Natural killer cell (primary cell): ENCODE data around the gene KCNAB2. TPM values are rescaled to one million over a fixed set of nuclear protein-coding genes. Genes with fewer than 3 reads are reported as not detected.

ENCODE experiments used
- ATAC-seq, 3 donors: fragments of 150-1000 bp in 2 of 3; fragments of 200-7000 bp in 1 of 3; cut with Tn5 transposase; 1 replicate in 1 of 3; 2 replicates in 2 of 3; pipeline ENCODE4 v1.10.0; 2021; ENCODE audit warnings: mild to moderate bottlenecking in 2 of 3, moderate library complexity in 2 of 3
- DNase-seq, 2 donors: peaks; one replicate each; pipeline versions ENCODE4 v3.0.0 to v3.0.0-alpha.2; 2013 to 2021; ENCODE audit warnings: mixed read lengths in 1 of 2
- H3K27ac ChIP-seq: one replicate; pipeline ENCODE4 v1.5.1; 2013; ENCODE audit warnings: mild to moderate bottlenecking, low read length
- H3K27me3 ChIP-seq: one replicate; pipeline ENCODE4 v1.6.1; 2013; ENCODE audit warnings: low read length; ENCODE audit not compliant: control insufficient read depth, insufficient read depth
- H3K36me3 ChIP-seq: one replicate; pipeline ENCODE4 v1.6.1; 2013; ENCODE audit warnings: low read length; ENCODE audit not compliant: control insufficient read depth, insufficient read depth
- H3K4me1 ChIP-seq: one replicate; pipeline ENCODE4 v1.6.1; 2013; ENCODE audit warnings: low read length; ENCODE audit not compliant: control insufficient read depth, insufficient read depth
- H3K4me3 ChIP-seq: one replicate; pipeline ENCODE4 v1.5.1; 2013; ENCODE audit warnings: low read length
- H3K9me3 ChIP-seq: one replicate; pipeline ENCODE4 v1.6.1; 2013; ENCODE audit warnings: low read length; ENCODE audit not compliant: control insufficient read depth, insufficient read depth
- H3K27ac Mint-ChIP-seq, 2 donors: one replicate each; pipeline ENCODE4 v1.8.0; 2022; ENCODE audit warnings: mild to moderate bottlenecking in 2 of 2, mixed read lengths in 2 of 2, moderate library complexity in 1 of 2
- H3K27me3 Mint-ChIP-seq, 2 donors: one replicate each; pipeline ENCODE4 v1.8.0; 2022; ENCODE audit warnings: low read depth in 2 of 2, mixed read lengths in 2 of 2
- H3K36me3 Mint-ChIP-seq: one replicate; pipeline ENCODE4 v1.8.0; 2022; ENCODE audit warnings: mixed read lengths
- H3K4me1 Mint-ChIP-seq, 2 donors: one replicate each; pipeline ENCODE4 v1.8.0; 2022; ENCODE audit warnings: mixed read lengths in 2 of 2
- H3K4me3 Mint-ChIP-seq: one replicate; pipeline ENCODE4 v1.8.0; 2022; ENCODE audit warnings: mild to moderate bottlenecking, moderate library complexity, mixed read lengths
- H3K9me3 Mint-ChIP-seq, 2 donors: one replicate each; pipeline ENCODE4 v1.8.0; 2022; ENCODE audit warnings: mixed read lengths in 2 of 2
- CTCF ChIP-seq: fragments of 200-600 bp; IDR thresholded peaks from one replicate; pipeline ENCODE4 v1.8.0; 2022; ENCODE audit warnings: antibody characterized with exemption
- WGBS: methylation state at CpG from one replicate; pipeline ENCODE4 v1.1.7; 2013; ENCODE audit warnings: missing lambda C conversion rate; ENCODE audit not compliant: insufficient coverage; 5-methylcytosine and 5-hydroxymethylcytosine counted together
- intact Hi-C: fragments of 100-400 bp; cut with micrococcal nuclease; formaldehyde crosslinking; loops from one replicate; pipeline ENCODE4 v1.14.2; 2022
- total RNA-seq, 4 donors: library from RNA; stranded (reverse); fragments of 120-200 nt in 1 of 4; gene quantifications; one replicate each; pipeline versions ENCODE4 v1.2.3 to v1.2.4, GENCODE V29; 2013 to 2022

The KCNAB2 gene
- total RNA-seq, 3 donors from 2014 or later (not counting 1 experiment from before 2014, with no cell fraction given), result 387 to 749 (median 430) TPM

- Mint-ChIP-seq H3K9me3 (peaks cover 5 to 6% of the 10 kb centered on the region in 2 donors), H3K27ac (no peak overlapping the region), H3K4me1 (peaks cover 0 to 5% of the 10 kb centered on the region in 2 donors), H3K4me3 (no peak overlapping the region), H3K36me3 (peaks cover 9% of the 10 kb centered on the region), H3K27me3 (peaks cover 0 to 2% of the 10 kb centered on the region in 2 donors)
- WGBS, result 89% methylated on average over 18 of the region's 18 CpGs
- H3K9me3 ChIP-seq, result no peaks in the 10 kb centered on the region
- no peaks in the 10 kb centered on the region for H3K36me3 ChIP-seq
- H3K4me1 ChIP-seq, result no peaks in the 10 kb centered on the region
- H3K27ac ChIP-seq, result no peak overlapping the region
- intact Hi-C loops, result no loop called here
- H3K27me3 ChIP-seq, result no peaks in the 10 kb centered on the region
- H3K4me3 ChIP-seq, result no peak overlapping the region
- no peak for TF ChIP-seq CTCF
- DNase-seq (no peak), ATAC-seq (no peak)
Observed at GRCh38 chr1:6121021-6121421, 75.3 kb downstream of the KCNAB2 start.

- Histone ChIP-seq H3K4me3 (no peak overlapping the region), H3K36me3 (no peaks in the 10 kb centered on the region), H3K4me1 (no peaks in the 10 kb centered on the region), H3K9me3 (no peaks in the 10 kb centered on the region), H3K27ac (no peak overlapping the region), H3K27me3 (no peaks in the 10 kb centered on the region)
- TF ChIP-seq CTCF, result no peak
- Mint-ChIP-seq H3K9me3 (peaks cover 3% of the 10 kb centered on the region in 2 donors), H3K27ac (no peak overlapping the region), H3K36me3 (peaks cover 4% of the 10 kb centered on the region), H3K4me3 (no peak overlapping the region), H3K27me3 (peaks cover 0 to 5% of the 10 kb centered on the region in 2 donors), H3K4me1 (peaks cover under 1 to 9% of the 10 kb centered on the region in 2 donors)
- ATAC-seq, result no peak
- no peak for DNase-seq
- intact Hi-C loops, result no loop called here
- 92% methylated on average over 17 of the region's 17 CpGs for WGBS
Observed at GRCh38 chr1:6121651-6122370, 76.1 kb downstream of the KCNAB2 start.

GRCh38 chr1:6123083-6123482 lies 77.4 kb downstream of the KCNAB2 start:
- Mint-ChIP-seq H3K27ac (no peak overlapping the region), H3K4me1 (peaks cover 6 to 11% of the 10 kb centered on the region in 2 donors), H3K27me3 (peaks cover 0 to 5% of the 10 kb centered on the region in 2 donors), H3K9me3 (no peaks in the 10 kb centered on the region), H3K36me3 (no peaks in the 10 kb centered on the region), H3K4me3 (no peak overlapping the region)
- no peak overlapping the region for H3K27ac ChIP-seq
- H3K4me1 ChIP-seq, result peaks cover 8% of the 10 kb centered on the region
- H3K36me3 ChIP-seq, result no peaks in the 10 kb centered on the region
- WGBS, result 30% methylated on average over 5 of the region's 7 CpGs
- no peaks in the 10 kb centered on the region for H3K27me3 ChIP-seq
- TF ChIP-seq CTCF, result no peak
- H3K9me3 ChIP-seq, result no peaks in the 10 kb centered on the region
- ATAC-seq (no peak), DNase-seq (no peak)
- intact Hi-C loops, result no loop called here
- H3K4me3 ChIP-seq, result no peak overlapping the region

- no peaks in the 10 kb centered on the region for H3K36me3 Mint-ChIP-seq
- H3K9me3 ChIP-seq, result no peaks in the 10 kb centered on the region
- no peaks in the 10 kb centered on the region for H3K9me3 Mint-ChIP-seq
- H3K4me1 ChIP-seq, result peaks cover 8% of the 10 kb centered on the region
- no peak for TF ChIP-seq CTCF
- whole genome bisulfite sequencing, result 21% methylated on average over 10 of the region's 10 CpGs
- no peak overlapping the region for H3K4me3 Mint-ChIP-seq
- H3K4me1 Mint-ChIP-seq, result peaks cover 6 to 11% of the 10 kb centered on the region in 2 donors
- no peak overlapping the region for H3K27ac Mint-ChIP-seq
- H3K36me3 ChIP-seq, result no peaks in the 10 kb centered on the region
- intact Hi-C loops, result no loop called here
- H3K27me3 Mint-ChIP-seq, result peaks cover 0 to 5% of the 10 kb centered on the region in 2 donors
- no peaks in the 10 kb centered on the region for H3K27me3 ChIP-seq
- DNase-seq (no peak), ATAC-seq (no peak)
- H3K27ac ChIP-seq, result no peak overlapping the region
- no peak overlapping the region for H3K4me3 ChIP-seq
Observed at GRCh38 chr1:6123816-6124215, 78.1 kb downstream of the KCNAB2 start.
